Activated naive CD4-positive, alpha-beta T cell treated with anti-CD3 and anti-CD28 coated beads, Interleukin-2, amount 50 U/mL, for 16 hours (primary cell): ENCODE measurements around the gene GRPEL1.
A peak's percentile ranks its signal among the peaks of the same experiment; 100 is the strongest.

Experiments
- DNase-seq: peaks from one replicate; pipeline ENCODE4 v3.0.0-alpha.2; 2020

Gene GRPEL1

GRCh38 chr4:7043284-7044136, 24.4 kb downstream of the GRPEL1 start, which contains the start of gene TADA2B:
TSS of gene TADA2B (plus strand) at chr4:7043372. CDS start at chr4:7043580, 208 bp downstream.
- peak; percentile 61 for DNase-seq

GRCh38 chr4:7042503-7043283, 25.2 kb downstream of the GRPEL1 start:
- peak; percentile 93 for DNase-seq

GRCh38 chr4:7041801-7042502, 25.9 kb downstream of the GRPEL1 start:
- DNase-seq = no peak

GRCh38 chr4:7041246-7041645, 26.6 kb downstream of the GRPEL1 start:
- no peak for DNase-seq

GRCh38 chr4:7040765-7041164, 27.1 kb downstream of the GRPEL1 start:
- DNase-seq = no peak

- DNase-seq = no peak
Observed at GRCh38 chr4:7037425-7037824, 30.4 kb downstream of the GRPEL1 start.

GRCh38 chr4:7034262-7035081, 33.4 kb downstream of the GRPEL1 start:
- DNase-seq = no peak

- no peak for DNase-seq
Observed at GRCh38 chr4:7032596-7032995, 35.3 kb downstream of the GRPEL1 start.

GRCh38 chr4:7031558-7032449, 36.1 kb downstream of the GRPEL1 start:
- DNase-seq = no peak

GRCh38 chr4:7030856-7031255, 37.0 kb downstream of the GRPEL1 start:
- DNase-seq = no peak

- no peak for DNase-seq
Observed at GRCh38 chr4:7029921-7030320, 37.9 kb downstream of the GRPEL1 start.

- DNase-seq = no peak
Observed at GRCh38 chr4:7029212-7029611, 38.7 kb downstream of the GRPEL1 start.

GRCh38 chr4:7027913-7028312, 40.0 kb downstream of the GRPEL1 start:
- DNase-seq = no peak

GRCh38 chr4:7027284-7027683, 40.6 kb downstream of the GRPEL1 start:
- DNase-seq = no peak

GRCh38 chr4:7026107-7026506, 41.8 kb downstream of the GRPEL1 start:
- DNase-seq = no peak

GRCh38 chr4:7025040-7025602, 42.7 kb downstream of the GRPEL1 start:
- DNase-seq = no peak

GRCh38 chr4:7024336-7024890, 43.5 kb downstream of the GRPEL1 start:
- no peak for DNase-seq

- no peak for DNase-seq
Observed at GRCh38 chr4:7023901-7024300, 44.0 kb downstream of the GRPEL1 start.

GRCh38 chr4:7023486-7023885, 44.4 kb downstream of the GRPEL1 start:
- no peak for DNase-seq

- no peak for DNase-seq
Observed at GRCh38 chr4:7021930-7022664, 45.8 kb downstream of the GRPEL1 start.
